Epidermal melanocyte (primary cell): ENCODE data around the gene RASSF6.
A peak's percentile ranks its signal among the peaks of the same experiment; 100 is the strongest.
"Not testable (repeated sequence)": the region's sequence is repeated elsewhere in the genome, so short reads cannot be mapped to it uniquely, and the experiment has no call there.

Source experiments
- DNase-seq: peaks from one replicate; pipeline ENCODE4 v3.0.0; 2011; ENCODE audit warnings: low spot score; ENCODE audit not compliant: insufficient read length

Gene RASSF6

GRCh38 chr4:73577371-73577770 lies 42.9 kb downstream of the RASSF6 start:
- no peak for DNase-seq

- no peak for DNase-seq
Measured at GRCh38 chr4:73576381-73576780, 43.9 kb downstream of the RASSF6 start.

- no peak for DNase-seq
Measured at GRCh38 chr4:73575660-73576059, 44.6 kb downstream of the RASSF6 start.

- peak; percentile 23 for DNase-seq
Measured at GRCh38 chr4:73573794-73574528, 46.3 kb downstream of the RASSF6 start.

- DNase-seq = not testable (repeated sequence)
Measured at GRCh38 chr4:73550865-73551264, 69.4 kb downstream of the RASSF6 start.

- no peak for DNase-seq
Measured at GRCh38 chr4:73544620-73545019, 75.6 kb downstream of the RASSF6 start.

GRCh38 chr4:73541251-73541650 lies 79.0 kb downstream of the RASSF6 start:
- DNase-seq = no peak

GRCh38 chr4:73540826-73541225 lies 79.4 kb downstream of the RASSF6 start:
- no peak for DNase-seq

- DNase-seq = no peak
Measured at GRCh38 chr4:73539386-73539785, 80.8 kb downstream of the RASSF6 start.

GRCh38 chr4:73538162-73538561 lies 82.1 kb downstream of the RASSF6 start:
- DNase-seq = no peak

GRCh38 chr4:73533515-73534422 lies 86.5 kb downstream of the RASSF6 start:
- no peak for DNase-seq

- DNase-seq = no peak
Measured at GRCh38 chr4:73528171-73528570, 92.1 kb downstream of the RASSF6 start.

- DNase-seq = no peak
Measured at GRCh38 chr4:73527196-73527595, 93.0 kb downstream of the RASSF6 start.

GRCh38 chr4:73525611-73526010 lies 94.6 kb downstream of the RASSF6 start:
- no peak for DNase-seq

GRCh38 chr4:73523126-73523525 lies 97.1 kb downstream of the RASSF6 start:
- DNase-seq = no peak
